ENCODE results near the gene HK3. TPM values are rescaled to one million over a fixed set of nuclear protein-coding genes. Genes with fewer than 3 reads are reported as not detected.

Gene HK3
- total and polyA plus RNA-seq, 2 of the 8 experiments (the other 6 are each of a cell fraction or from before 2014, with no cell fraction given) = not detected

DNA sequence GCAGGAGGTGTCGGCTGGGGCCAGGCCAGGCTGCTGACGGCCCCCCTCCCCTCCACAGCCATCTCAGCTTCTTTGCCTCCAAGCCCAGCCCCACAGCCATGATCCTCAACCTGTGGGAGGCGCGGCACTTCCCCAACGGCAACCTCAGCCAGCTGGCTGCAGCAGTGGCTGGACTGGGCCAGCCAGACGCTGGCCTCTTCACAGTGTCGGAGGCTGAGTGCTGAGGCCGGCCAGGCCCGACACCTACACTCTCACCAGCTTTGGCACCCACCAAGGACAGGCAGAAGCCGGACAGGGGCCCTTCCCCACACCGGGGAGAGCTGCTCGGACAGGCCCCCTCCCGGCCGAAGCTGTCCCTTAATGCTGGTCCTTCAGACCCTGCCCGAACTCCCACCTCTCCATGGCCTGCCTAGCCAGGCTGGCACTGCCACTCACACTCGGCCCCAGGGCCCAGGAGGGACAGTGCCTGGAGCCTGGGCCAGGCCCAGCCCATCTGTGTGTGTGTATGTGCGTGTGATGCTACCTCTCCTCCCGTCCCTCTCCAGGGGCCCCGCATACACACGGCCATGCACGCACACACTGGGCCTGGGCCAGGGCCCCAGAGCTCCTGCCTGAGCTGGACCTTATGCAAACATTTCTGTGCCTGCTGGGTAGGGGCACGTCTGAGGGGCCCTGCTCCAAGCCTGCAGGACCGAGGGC, 19.3 kb downstream of the HK3 start (continued):
- TF ChIP-seq RXRA (IDR thresholded peaks at IDR 0.05; ENCODE audit: insufficient read depth, low read depth, low read length) (no peak), SP2 (IDR thresholded peaks at IDR 0.05; ENCODE audit: low read length) (no peak), TAF7 (optimal IDR thresholded peaks at IDR 0.05; ENCODE audit: borderline replicate concordance, low read depth, low read length) (no peak), SP1 (IDR thresholded peaks at IDR 0.05; ENCODE audit: low read depth, low read length) (no peak), SUZ12 (IDR thresholded peaks at IDR 0.05; ENCODE audit: low read length) (no peak), TAF1 (IDR thresholded peaks at IDR 0.05; ENCODE audit: low read depth, low read length) (no peak), RAD21 (IDR thresholded peaks at IDR 0.05 in 1 of 2, conservative IDR thresholded peaks at IDR 0.05 in 1 of 2; ENCODE audit: low read depth in 2 of 2, low read length in 2 of 2) (no peak), JUN (IDR thresholded peaks at IDR 0.05; ENCODE audit: low read depth, low read length) (no peak), ATF3 (IDR thresholded peaks at IDR 0.05; ENCODE audit: insufficient read depth, low read depth, low read length) (no peak)

Data from H1 (cell line).